ENCODE results near the gene PAX5.

PAX5 gene

DNA sequence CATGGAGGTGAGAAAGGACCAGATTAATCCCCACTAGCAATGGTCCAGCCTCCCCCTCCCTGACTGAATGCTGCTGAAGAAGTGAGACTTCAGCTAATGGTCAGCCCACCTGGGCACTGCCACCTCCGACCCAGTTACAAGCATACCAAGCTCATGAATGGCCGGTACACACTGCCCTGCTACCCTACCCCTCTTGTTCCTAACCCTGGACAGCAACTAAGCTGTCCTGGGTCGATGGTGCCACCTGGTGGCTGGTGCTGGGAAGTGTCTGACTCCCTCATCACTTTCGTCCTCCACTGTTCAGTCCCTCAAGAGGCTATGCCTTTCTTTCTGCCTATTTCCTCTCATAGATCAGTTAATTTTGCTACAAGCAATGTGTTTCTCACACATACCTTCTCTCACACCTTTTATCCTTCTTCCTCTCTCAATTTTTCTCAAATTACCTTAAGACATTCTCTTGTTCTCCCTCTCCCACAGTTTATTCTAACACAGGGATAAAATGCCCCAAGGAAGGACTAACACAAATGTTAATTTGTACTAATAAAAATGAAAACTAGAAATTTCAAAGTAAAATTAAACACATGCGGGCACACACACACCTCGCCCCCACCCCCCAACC, 42.4 kb downstream of the PAX5 start:
- in situ Hi-C loops (cut with HindIII; ENCODE audit: low pct_ligation_motif_present, low sequenced_read_pairs): no loop called here
- H3K4me3 ChIP-seq (ENCODE audit: low read depth, low read length): no peak overlapping the region
- H3K27ac ChIP-seq: no peak overlapping the region
- TF ChIP-seq CTCF (IDR thresholded peaks at IDR 0.05; ENCODE audit: low read depth, low read length, missing control alignments): peak; percentile 81
- H3K36me3 ChIP-seq (replicated peaks): no peaks in the 10 kb centered on the region
- peak; percentile 11 for DNase-seq
- H3K27me3 ChIP-seq (replicated peaks): peaks cover 29% of the 10 kb centered on the region

GRCh38 chr9:36988848-36989247, 45.2 kb downstream of the PAX5 start:
- no peak for TF ChIP-seq CTCF (IDR thresholded peaks at IDR 0.05; ENCODE audit: low read depth, low read length, missing control alignments)
- Histone ChIP-seq H3K36me3 (replicated peaks) (no peaks in the 10 kb centered on the region), H3K27me3 (replicated peaks) (peaks cover 50% of the 10 kb centered on the region), H3K4me3 (ENCODE audit: low read depth, low read length) (no peak overlapping the region), H3K27ac (no peak overlapping the region)
- DNase-seq: no peak
- in situ Hi-C loops (cut with HindIII; ENCODE audit: low pct_ligation_motif_present, low sequenced_read_pairs): no loop called here

DNA sequence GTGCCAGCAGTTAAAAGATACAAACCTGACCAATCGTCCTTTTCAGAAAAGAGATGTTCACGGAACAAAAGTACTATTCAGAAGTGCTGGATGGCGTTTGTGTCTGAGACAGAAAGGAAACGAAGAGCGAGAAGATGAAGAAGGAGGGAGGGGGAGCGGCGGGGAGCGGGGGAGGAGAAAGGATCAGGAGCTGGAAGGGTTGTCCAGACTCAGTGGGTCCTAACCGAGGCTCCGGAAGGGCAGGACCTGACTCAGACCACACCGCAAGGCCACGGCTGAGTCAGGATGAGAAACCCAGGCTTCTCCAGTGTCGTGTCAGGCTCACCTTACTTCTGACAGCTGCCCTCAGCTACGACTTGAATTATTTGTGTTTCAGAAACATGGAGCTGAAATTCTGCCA, 46.2 kb downstream of the PAX5 start:
- no peak overlapping the region for H3K4me3 ChIP-seq (ENCODE audit: low read depth, low read length)
- TF ChIP-seq CTCF (IDR thresholded peaks at IDR 0.05; ENCODE audit: low read depth, low read length, missing control alignments): no peak
- in situ Hi-C loops (cut with HindIII; ENCODE audit: low pct_ligation_motif_present, low sequenced_read_pairs): no loop called here
- H3K27ac ChIP-seq: no peak overlapping the region
- H3K36me3 ChIP-seq (replicated peaks): no peaks in the 10 kb centered on the region
- H3K27me3 ChIP-seq (replicated peaks): peaks cover 57% of the 10 kb centered on the region
- no peak for DNase-seq

DNA sequence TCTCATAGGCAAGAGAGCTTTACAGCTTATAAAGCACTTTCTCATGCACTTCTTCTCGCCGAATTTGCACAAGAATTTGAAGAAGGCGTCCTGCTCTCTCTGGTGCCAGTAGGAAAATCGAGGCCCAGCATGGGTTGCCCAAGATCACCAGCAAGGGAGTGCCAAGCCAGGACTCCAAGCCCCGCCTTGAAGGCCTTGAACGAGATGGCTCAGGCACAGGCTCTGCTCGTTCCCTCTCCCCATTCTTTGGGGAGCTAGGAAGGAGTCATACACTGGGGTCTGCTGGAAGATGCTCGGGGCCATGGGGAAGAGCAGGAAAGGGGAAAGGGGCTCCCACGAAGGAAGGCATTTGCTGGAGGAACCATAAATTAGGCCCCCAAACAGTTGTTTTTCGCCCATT, 46.7 kb downstream of the PAX5 start:
- Histone ChIP-seq H3K27ac (no peak overlapping the region), H3K27me3 (replicated peaks) (peaks cover 60% of the 10 kb centered on the region), H3K4me3 (ENCODE audit: low read depth, low read length) (no peak overlapping the region), H3K36me3 (replicated peaks) (no peaks in the 10 kb centered on the region)
- no peak for TF ChIP-seq CTCF (IDR thresholded peaks at IDR 0.05; ENCODE audit: low read depth, low read length, missing control alignments)
- in situ Hi-C loops (cut with HindIII; ENCODE audit: low pct_ligation_motif_present, low sequenced_read_pairs): no loop called here
- no peak for DNase-seq

GRCh38 chr9:36986468-36987408, 47.3 kb downstream of the PAX5 start:
- Histone ChIP-seq H3K4me3 (ENCODE audit: low read depth, low read length) (no peak overlapping the region), H3K27ac (no peak overlapping the region), H3K27me3 (replicated peaks) (peaks cover 61% of the 10 kb centered on the region), H3K36me3 (replicated peaks) (no peaks in the 10 kb centered on the region)
- no peak for TF ChIP-seq CTCF (IDR thresholded peaks at IDR 0.05; ENCODE audit: low read depth, low read length, missing control alignments)
- no peak for DNase-seq
- in situ Hi-C loops (cut with HindIII; ENCODE audit: low pct_ligation_motif_present, low sequenced_read_pairs): no loop called here
